HepG2 (cell line): ENCODE results near the gene AMBRA1. TPM values are rescaled to one million over a fixed set of nuclear protein-coding genes. Genes with fewer than 3 reads are reported as not detected.
A peak's percentile ranks its signal among the peaks of the same experiment; 100 is the strongest.

Experiments used
- CREB3 ChIP-seq: sonication (generic); formaldehyde crosslinking; IDR thresholded peaks from 2 replicates; pipeline ENCODE4 v1.5.0; 2020; ENCODE audit warnings: missing genetic modification reagents
- FOXO4 ChIP-seq: sonication (generic); formaldehyde crosslinking; conservative IDR thresholded peaks from 2 replicates; pipeline ENCODE4 v1.8.1; 2023; ENCODE audit warnings: missing genetic modification reagents
- GTF2F1 ChIP-seq: fragments of 150-350 bp; IDR thresholded peaks from 2 replicates; pipeline ENCODE4 v1.6.1; 2014; ENCODE audit warnings: low read length
- HNF4A ChIP-seq: sonication (generic); formaldehyde crosslinking; IDR thresholded peaks from 2 replicates; pipeline ENCODE4 v1.4.0; 2020; ENCODE audit warnings: missing genetic modification reagents
- HNRNPLL ChIP-seq: fragments of 200-400 bp; formaldehyde crosslinking; IDR thresholded peaks from 2 replicates; pipeline ENCODE4 v1.6.1; 2017; ENCODE audit warnings: mild to moderate bottlenecking, low read depth, low read length; ENCODE audit not compliant: poor library complexity, severe bottlenecking
- JUND ChIP-seq: sonication (generic); formaldehyde crosslinking; IDR thresholded peaks from 2 replicates; pipeline ENCODE4 v1.8.0; 2022; ENCODE audit warnings: mild to moderate bottlenecking, missing genetic modification reagents
- MAFF ChIP-seq: IDR thresholded peaks from 2 replicates; pipeline ENCODE4 v1.6.1; 2011; ENCODE audit warnings: low read depth, low read length, improper control_type of control experiment
- MED13 ChIP-seq: sonication (generic); formaldehyde crosslinking; IDR thresholded peaks from 2 replicates; pipeline ENCODE4 v1.5.0; 2020; ENCODE audit warnings: missing genetic modification reagents
- RARG ChIP-seq: sonication (generic); formaldehyde crosslinking; IDR thresholded peaks from 2 replicates; pipeline ENCODE4 v1.4.0; 2020; ENCODE audit warnings: low read depth, mild to moderate bottlenecking, missing genetic modification reagents
- RERE ChIP-seq: IDR thresholded peaks from 2 replicates; pipeline ENCODE4 v1.6.1; 2016; ENCODE audit warnings: low read depth, missing genetic modification reagents, missing compliant biosample characterization
- XBP1 ChIP-seq: sonication (generic); formaldehyde crosslinking; IDR thresholded peaks from 2 replicates; pipeline ENCODE4 v1.5.0; 2020; ENCODE audit warnings: missing genetic modification reagents
- ZBTB33 ChIP-seq: sonication (generic); formaldehyde crosslinking; IDR thresholded peaks from 2 replicates; pipeline ENCODE4 v1.4.0; 2020; ENCODE audit warnings: missing genetic modification reagents
- ZBTB39 ChIP-seq: sonication (generic); formaldehyde crosslinking; IDR thresholded peaks from 2 replicates; pipeline ENCODE4 v1.5.0; 2020; ENCODE audit warnings: missing genetic modification reagents
- ZNF496 ChIP-seq: sonication (generic); formaldehyde crosslinking; IDR thresholded peaks from 2 replicates; pipeline ENCODE4 v1.8.1; 2023; ENCODE audit warnings: mild to moderate bottlenecking, moderate library complexity, missing genetic modification reagents; ENCODE audit not compliant: insufficient replicate concordance
- ZNF720 ChIP-seq: sonication (generic); formaldehyde crosslinking; IDR thresholded peaks from 2 replicates; pipeline ENCODE4 v1.4.0; 2020; ENCODE audit warnings: missing genetic modification reagents
- ZSCAN9 ChIP-seq: IDR thresholded peaks from 2 replicates; pipeline ENCODE4 v1.6.1; 2016; ENCODE audit warnings: borderline replicate concordance
- polyA plus RNA-seq, 8 experiments: library from polyadenylated mRNA; depleted of rRNA in 3 of 8; stranded (reverse) in 7 of 8; unstranded in 1 of 8; fragments of >200 nt; fragmentation: Illumina TruSeq in 4 of 8; extraction: Trizol in 4 of 8; gene quantifications; 2 replicates each; pipeline versions ENCODE4 v1.2.1 to v1.2.3, GENCODE V29; 2011 to 2016; ENCODE audit warnings: low read depth in 4 of 8, missing spikeins in 1 of 8, mixed read lengths in 1 of 8; ENCODE audit not compliant: insufficient read depth in 1 of 8
- total RNA-seq, 5 experiments: library from RNA; depleted of rRNA; stranded (reverse); fragments of >200 nt; fragmentation: Illumina TruSeq; extraction: Trizol; gene quantifications; 2 replicates each; pipeline ENCODE4 v1.2.3, GENCODE V29; 2016; ENCODE audit warnings: low read depth in 1 of 5

The AMBRA1 gene
- total and polyA plus RNA-seq, 2 of the 13 experiments (the other 11 are each of a cell fraction or from before 2014, with no cell fraction given), result 15.7 to 26.0 TPM

GRCh38 chr11:46380340-46381047 is 213.3 kb downstream of the AMBRA1 start (continued):
- TF ChIP-seq ZBTB39 (CRISPR knock-in tag), result no peak
- TF ChIP-seq XBP1, result no peak
- peak; percentile 27 for TF ChIP-seq HNRNPLL
- no peak for TF ChIP-seq GTF2F1
- no peak for TF ChIP-seq RERE (CRISPR knock-in tag)
- peak; percentile 34 for TF ChIP-seq HNF4A
- no peak for TF ChIP-seq ZSCAN9 (CRISPR knock-in tag)
- no peak for TF ChIP-seq ZNF496 (CRISPR knock-in tag)
- no peak for TF ChIP-seq JUND (CRISPR knock-in tag)
- no peak for TF ChIP-seq ZNF720 (CRISPR knock-in tag)
- no peak for TF ChIP-seq ZBTB33
- TF ChIP-seq FOXO4 (CRISPR knock-in tag), result no peak
- TF ChIP-seq MAFF, result no peak
- no peak for TF ChIP-seq RARG (CRISPR knock-in tag)
- TF ChIP-seq MED13 (CRISPR knock-in tag), result no peak
- TF ChIP-seq CREB3 (CRISPR knock-in tag), result no peak
